ENCODE results near the gene ATP10A.

Gene ATP10A

DNA sequence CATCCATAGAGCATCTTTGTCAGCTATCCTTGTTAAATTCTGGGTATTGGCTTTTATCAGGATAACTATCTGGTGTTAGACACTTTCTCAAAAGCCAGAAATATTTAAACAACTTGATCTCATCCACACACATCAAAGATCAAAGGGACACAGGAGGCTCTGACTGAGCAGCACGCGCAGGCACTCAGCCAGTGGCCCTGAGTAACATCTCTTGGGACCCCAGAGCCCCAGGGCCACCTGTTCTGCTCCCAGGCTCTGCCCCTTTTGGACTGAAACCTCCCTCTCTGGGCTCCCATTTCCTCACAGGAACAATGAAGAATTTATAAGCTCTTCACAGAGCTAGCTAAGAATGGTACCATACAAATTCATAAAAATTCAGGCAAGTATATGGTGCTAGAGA is 16.1 kb downstream of the ATP10A start:
- Histone ChIP-seq H3K9ac (ENCODE audit: low read length) (no peak overlapping the region), H3K9me2 (replicated peaks; ENCODE audit: insufficient read depth, low read length) (no peaks in the 10 kb centered on the region), H3K36me3 (replicated peaks; ENCODE audit: insufficient read depth, low read length) (no peaks in the 10 kb centered on the region), H4K20me1 (ENCODE audit: insufficient read depth, low read length) (no peaks in the 10 kb centered on the region), H3F3A (ENCODE audit: insufficient read depth, low read length) (no peaks in the 10 kb centered on the region), H3K79me2 (ENCODE audit: low read length) (no peaks in the 10 kb centered on the region), H3K4me3 (ENCODE audit: low read length) (no peak overlapping the region), H2AFZ (ENCODE audit: low read length) (no peak overlapping the region), H3K4me2 (ENCODE audit: low read depth, low read length) (no peak overlapping the region), H3K4me1 (ENCODE audit: low read length) (no peaks in the 10 kb centered on the region), H3K27ac (ENCODE audit: low read length) (no peak overlapping the region), H3K9me3 (replicated peaks; ENCODE audit: insufficient read depth, low read length) (no peaks in the 10 kb centered on the region), H3K27me3 (replicated peaks; ENCODE audit: insufficient read depth, low read length) (no peaks in the 10 kb centered on the region)
- TF ChIP-seq, protein P1, sequence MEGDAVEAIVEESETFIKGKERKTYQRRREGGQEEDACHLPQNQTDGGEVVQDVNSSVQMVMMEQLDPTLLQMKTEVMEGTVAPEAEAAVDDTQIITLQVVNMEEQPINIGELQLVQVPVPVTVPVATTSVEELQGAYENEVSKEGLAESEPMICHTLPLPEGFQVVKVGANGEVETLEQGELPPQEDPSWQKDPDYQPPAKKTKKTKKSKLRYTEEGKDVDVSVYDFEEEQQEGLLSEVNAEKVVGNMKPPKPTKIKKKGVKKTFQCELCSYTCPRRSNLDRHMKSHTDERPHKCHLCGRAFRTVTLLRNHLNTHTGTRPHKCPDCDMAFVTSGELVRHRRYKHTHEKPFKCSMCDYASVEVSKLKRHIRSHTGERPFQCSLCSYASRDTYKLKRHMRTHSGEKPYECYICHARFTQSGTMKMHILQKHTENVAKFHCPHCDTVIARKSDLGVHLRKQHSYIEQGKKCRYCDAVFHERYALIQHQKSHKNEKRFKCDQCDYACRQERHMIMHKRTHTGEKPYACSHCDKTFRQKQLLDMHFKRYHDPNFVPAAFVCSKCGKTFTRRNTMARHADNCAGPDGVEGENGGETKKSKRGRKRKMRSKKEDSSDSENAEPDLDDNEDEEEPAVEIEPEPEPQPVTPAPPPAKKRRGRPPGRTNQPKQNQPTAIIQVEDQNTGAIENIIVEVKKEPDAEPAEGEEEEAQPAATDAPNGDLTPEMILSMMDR (IDR thresholded peaks at IDR 0.05; ENCODE audit: low read length), result no peak
- TF ChIP-seq EZH2phosphoT487 (IDR thresholded peaks at IDR 0.05; ENCODE audit: low read length), result no peak
- TF ChIP-seq EZH2 (optimal IDR thresholded peaks at IDR 0.05; ENCODE audit: low read depth, low read length), result no peak
- DNase-seq, result no peak

- Histone ChIP-seq H3K27me3 (replicated peaks; ENCODE audit: insufficient read depth, low read length) (no peaks in the 10 kb centered on the region), H3F3A (ENCODE audit: insufficient read depth, low read length) (no peaks in the 10 kb centered on the region), H3K4me2 (ENCODE audit: low read depth, low read length) (no peak overlapping the region), H3K27ac (ENCODE audit: low read length) (no peak overlapping the region), H3K79me2 (ENCODE audit: low read length) (no peaks in the 10 kb centered on the region), H3K9me2 (replicated peaks; ENCODE audit: insufficient read depth, low read length) (no peaks in the 10 kb centered on the region), H3K9me3 (replicated peaks; ENCODE audit: insufficient read depth, low read length) (no peaks in the 10 kb centered on the region), H4K20me1 (ENCODE audit: insufficient read depth, low read length) (no peaks in the 10 kb centered on the region), H2AFZ (ENCODE audit: low read length) (no peak overlapping the region), H3K36me3 (replicated peaks; ENCODE audit: insufficient read depth, low read length) (no peaks in the 10 kb centered on the region), H3K4me1 (ENCODE audit: low read length) (no peaks in the 10 kb centered on the region), H3K4me3 (ENCODE audit: low read length) (no peak overlapping the region), H3K9ac (ENCODE audit: low read length) (no peak overlapping the region)
- TF ChIP-seq EZH2 (optimal IDR thresholded peaks at IDR 0.05; ENCODE audit: low read depth, low read length) (no peak), EZH2phosphoT487 (IDR thresholded peaks at IDR 0.05; ENCODE audit: low read length) (no peak)
- TF ChIP-seq, protein P1 (IDR thresholded peaks at IDR 0.05; ENCODE audit: low read length), result no peak
- no peak for DNase-seq
Observed at GRCh38 chr15:25846377-25846776, 16.8 kb downstream of the ATP10A start.

GRCh38 chr15:25844981-25845680 is 18.0 kb downstream of the ATP10A start:
- Histone ChIP-seq H4K20me1 (ENCODE audit: insufficient read depth, low read length) (no peaks in the 10 kb centered on the region), H3K9me3 (replicated peaks; ENCODE audit: insufficient read depth, low read length) (no peaks in the 10 kb centered on the region), H3K79me2 (ENCODE audit: low read length) (no peaks in the 10 kb centered on the region), H3K27ac (ENCODE audit: low read length) (no peak overlapping the region), H2AFZ (ENCODE audit: low read length) (no peak overlapping the region), H3K9me2 (replicated peaks; ENCODE audit: insufficient read depth, low read length) (no peaks in the 10 kb centered on the region), H3K4me3 (ENCODE audit: low read length) (no peak overlapping the region), H3F3A (ENCODE audit: insufficient read depth, low read length) (no peaks in the 10 kb centered on the region), H3K27me3 (replicated peaks; ENCODE audit: insufficient read depth, low read length) (no peaks in the 10 kb centered on the region), H3K4me2 (ENCODE audit: low read depth, low read length) (no peak overlapping the region), H3K4me1 (ENCODE audit: low read length) (no peaks in the 10 kb centered on the region), H3K9ac (ENCODE audit: low read length) (no peak overlapping the region), H3K36me3 (replicated peaks; ENCODE audit: insufficient read depth, low read length) (no peaks in the 10 kb centered on the region)
- TF ChIP-seq, protein P1 (IDR thresholded peaks at IDR 0.05; ENCODE audit: low read length), result no peak
- TF ChIP-seq EZH2phosphoT487 (IDR thresholded peaks at IDR 0.05; ENCODE audit: low read length), result no peak
- TF ChIP-seq EZH2 (optimal IDR thresholded peaks at IDR 0.05; ENCODE audit: low read depth, low read length), result no peak
- no peak for DNase-seq

Measured in MM.1S (cell line).